Measurements from ENCODE around the gene FTO.

Gene FTO

GRCh38 chr16:53988136-53988535, 284.2 kb downstream of the FTO start:
- no peak for DNase-seq (ENCODE audit: low spot score)
- ChIA-PET CTCF (interaction anchor here (0.6 to 0.7 kb wide), 3 partner anchors 33 to 46 kb away, joined by 4 to 5 read pairs (median 4); no protein-coding TSS in a partner anchor), POLR2A (ENCODE audit: low non-redundant PET) (no interaction called here)
- H3K27ac ChIP-seq, result no peak overlapping the region
- TF ChIP-seq CTCF (conservative IDR thresholded peaks at IDR 0.05; ENCODE audit: low read depth), result no peak

- no peak for TF ChIP-seq CTCF (conservative IDR thresholded peaks at IDR 0.05; ENCODE audit: low read depth)
- CTCF ChIA-PET, result no interaction called here
- no peak overlapping the region for H3K27ac ChIP-seq
- POLR2A ChIA-PET (ENCODE audit: low non-redundant PET), result no interaction called here
- no peak for DNase-seq (ENCODE audit: low spot score)
These were observed 285.6 kb downstream of the FTO start for GRCh38 chr16:53989597-53989996.

- CTCF ChIA-PET, result no interaction called here
- POLR2A ChIA-PET (ENCODE audit: low non-redundant PET), result no interaction called here
- no peak overlapping the region for H3K27ac ChIP-seq
- DNase-seq (ENCODE audit: low spot score), result no peak
- TF ChIP-seq CTCF (conservative IDR thresholded peaks at IDR 0.05; ENCODE audit: low read depth), result no peak
These were observed 287.9 kb downstream of the FTO start for GRCh38 chr16:53991754-53992378.

GRCh38 chr16:53995378-53995777, 291.4 kb downstream of the FTO start:
- ChIA-PET CTCF (no interaction called here), POLR2A (ENCODE audit: low non-redundant PET) (no interaction called here)
- H3K27ac ChIP-seq, result no peak overlapping the region
- no peak for TF ChIP-seq CTCF (conservative IDR thresholded peaks at IDR 0.05; ENCODE audit: low read depth)
- DNase-seq (ENCODE audit: low spot score), result no peak

- CTCF ChIA-PET, result no interaction called here
These were observed 293.0 kb downstream of the FTO start for GRCh38 chr16:53996961-53997360.

GRCh38 chr16:53998024-53998810, 294.3 kb downstream of the FTO start:
- ChIA-PET CTCF (interaction anchor here (0.6 kb wide), 1 partner anchor 362 kb away, joined by 6 read pairs; no protein-coding TSS in a partner anchor), POLR2A (ENCODE audit: low non-redundant PET) (no interaction called here)
- TF ChIP-seq CTCF (conservative IDR thresholded peaks at IDR 0.05; ENCODE audit: low read depth), result no peak

More at GRCh38 chr16:53996961-53997360, 293.0 kb downstream of the FTO start:
- POLR2A ChIA-PET (ENCODE audit: low non-redundant PET), result no interaction called here
- H3K27ac ChIP-seq, result no peak overlapping the region
- no peak for TF ChIP-seq CTCF (conservative IDR thresholded peaks at IDR 0.05; ENCODE audit: low read depth)
- DNase-seq (ENCODE audit: low spot score), result no peak

More at GRCh38 chr16:53998024-53998810, 294.3 kb downstream of the FTO start:
- H3K27ac ChIP-seq, result no peak overlapping the region
- DNase-seq (ENCODE audit: low spot score), result no peak

All from RWPE1 (cell line).